Fibroblast of skin of scalp (primary cell): Measurements from ENCODE around the gene EPHA6.

ENCODE experiments used
- DNase-seq: peaks from one replicate; pipeline ENCODE4 v3.0.0-alpha.2; 2013

The EPHA6 gene

DNA sequence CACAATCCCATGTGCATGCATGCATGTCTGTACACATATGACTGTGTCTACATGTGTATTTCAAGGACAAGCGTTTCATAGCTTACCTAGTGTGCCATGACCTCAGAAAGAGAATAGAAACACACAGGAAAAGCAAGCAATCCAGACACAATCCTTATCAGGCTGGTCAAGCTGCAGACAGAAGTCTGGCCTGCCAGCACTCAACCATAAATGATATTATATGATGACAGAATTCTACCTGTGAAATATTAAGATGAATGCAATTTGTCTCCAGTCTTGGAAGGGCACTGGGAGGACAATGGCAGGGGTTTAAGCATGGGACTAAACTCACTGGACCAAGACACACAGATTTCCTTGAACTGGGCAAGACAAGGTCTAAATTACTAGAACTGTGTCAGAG is 899.2 kb downstream of the EPHA6 start:
- DNase-seq, result no peak

- peak; percentile 68 for DNase-seq
Measured at GRCh38 chr3:97719156-97719821, 904.9 kb downstream of the EPHA6 start.

DNA sequence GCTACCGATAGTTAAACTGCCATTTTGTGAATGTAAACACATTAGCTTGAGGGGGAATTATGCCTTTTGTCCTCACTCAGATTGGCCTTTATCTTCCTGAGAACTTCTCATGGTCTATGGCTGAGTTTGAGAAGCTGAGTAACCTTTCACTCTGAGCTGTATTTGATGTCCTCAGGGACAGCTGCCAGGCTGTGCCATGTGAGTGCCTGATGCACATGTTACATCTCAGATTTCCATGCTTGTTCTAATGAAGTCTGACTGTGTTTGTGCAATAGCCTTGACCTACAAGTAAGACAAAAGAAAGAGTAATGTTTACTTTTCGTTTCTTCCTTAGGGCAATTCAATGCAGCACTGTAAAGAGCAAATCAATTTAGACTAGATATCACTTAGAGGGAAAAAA is 906.0 kb downstream of the EPHA6 start:
- DNase-seq, result no peak

GRCh38 chr3:97721446-97721845 is 907.1 kb downstream of the EPHA6 start:
- no peak for DNase-seq

GRCh38 chr3:97736928-97737327 is 922.5 kb downstream of the EPHA6 start:
- no peak for DNase-seq

- no peak for DNase-seq
Measured at GRCh38 chr3:97738761-97739160, 924.4 kb downstream of the EPHA6 start.

DNA sequence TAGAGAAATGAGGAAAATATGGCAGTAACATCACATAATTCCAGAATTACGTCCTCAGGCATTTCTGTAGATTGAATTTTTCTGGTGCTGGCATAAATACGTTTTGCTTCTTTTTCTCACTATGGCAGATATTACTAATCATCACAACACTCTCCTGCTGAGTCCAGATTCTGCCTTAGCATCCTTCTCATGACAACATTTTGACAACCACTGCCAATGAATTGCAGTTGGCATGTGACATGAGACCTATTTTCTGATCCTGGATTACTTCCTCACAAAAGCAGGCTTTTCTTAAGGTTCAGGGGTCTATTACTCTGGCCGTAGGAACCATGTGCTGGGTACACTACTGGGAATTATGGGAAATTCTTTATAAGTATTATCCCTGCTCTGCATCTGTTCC is 927.6 kb downstream of the EPHA6 start:
- DNase-seq, result no peak

- DNase-seq, result no peak
Measured at GRCh38 chr3:97744289-97744688, 929.9 kb downstream of the EPHA6 start.

DNA sequence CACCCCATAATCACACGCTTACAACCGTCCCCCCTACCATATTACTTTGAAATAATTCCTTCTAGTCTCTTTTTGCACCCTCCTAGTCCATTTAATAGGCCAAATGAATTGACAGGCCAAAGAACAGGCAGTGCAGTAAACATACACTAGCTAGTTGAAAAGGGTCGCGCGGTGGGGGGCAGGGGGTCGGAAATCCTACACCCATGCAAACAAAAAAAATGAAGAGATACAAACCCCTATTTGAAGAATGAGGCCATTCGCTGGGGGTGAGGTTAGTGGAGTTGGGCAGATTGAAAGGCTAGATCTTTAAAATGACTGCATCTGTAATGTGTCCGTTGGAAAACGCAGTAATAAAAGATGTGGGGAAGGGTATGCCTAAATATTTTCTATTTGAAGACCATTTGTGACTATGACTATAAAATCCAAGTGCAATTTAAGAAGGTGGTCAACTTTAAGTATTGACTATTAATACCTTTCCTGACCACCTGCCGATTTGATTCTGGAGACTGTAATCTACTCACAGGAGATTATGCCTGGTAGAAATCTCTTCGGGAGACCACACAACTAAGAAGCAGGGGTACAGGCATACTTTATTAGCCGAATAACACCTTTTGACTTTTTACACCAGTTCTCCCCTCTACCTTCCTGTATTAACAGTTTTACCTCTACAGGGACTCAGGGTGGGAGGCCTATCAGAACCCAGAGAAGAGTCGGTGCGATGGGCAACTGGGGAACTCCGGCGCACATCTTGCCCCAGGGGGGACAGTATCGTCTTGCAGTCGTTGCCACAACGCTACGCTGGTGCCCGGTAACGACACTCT is 949.4 kb downstream of the EPHA6 start:
- no peak for DNase-seq

DNA sequence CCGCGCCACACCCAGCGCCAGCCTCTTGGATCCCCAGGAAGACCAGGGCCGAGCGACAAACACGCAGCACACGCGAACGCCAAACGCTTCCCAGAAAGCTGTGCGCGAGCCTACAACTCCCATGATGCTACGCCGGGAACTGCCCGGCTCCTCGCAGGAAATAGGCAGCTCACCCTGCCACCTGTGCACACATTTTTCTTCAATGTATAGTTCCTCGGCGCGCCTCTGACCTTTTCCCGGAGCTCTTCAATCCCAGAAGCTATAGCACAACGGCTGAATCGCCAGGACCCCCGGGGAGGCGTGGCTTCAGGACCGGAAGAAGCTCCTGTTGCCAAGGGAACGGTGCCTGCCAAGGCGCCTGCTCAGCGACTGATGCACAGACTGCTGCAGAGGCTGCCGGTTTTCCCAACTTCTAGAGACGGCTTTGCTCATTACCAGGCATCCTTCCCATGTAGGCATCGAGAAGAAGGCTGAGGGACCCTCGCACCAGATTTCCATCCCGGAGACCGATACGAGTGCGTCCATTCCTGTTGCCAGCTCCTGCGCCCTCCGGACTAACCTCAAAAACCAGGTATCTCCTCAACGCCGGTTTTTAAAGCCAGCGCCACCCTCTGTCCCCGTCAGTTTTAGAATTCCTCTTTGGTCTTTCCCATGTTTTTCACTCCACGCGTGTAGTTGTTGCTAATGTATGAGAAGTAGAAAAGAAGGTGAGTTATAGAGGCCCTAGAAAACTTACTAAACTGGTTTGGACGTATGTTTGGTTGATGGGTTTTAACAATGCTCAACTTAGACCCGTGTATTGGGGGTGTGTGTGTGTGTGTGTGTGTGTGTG is 950.2 kb downstream of the EPHA6 start, which contains the start of gene ARL6:
Gene ARL6, plus strand, starts transcription at position 352 of the 832 bp plus-strand sequence. CDS start 3,350 bp downstream, outside the sequence.
- peak; percentile 85 for DNase-seq

GRCh38 chr3:97765336-97765735 is 950.9 kb downstream of the EPHA6 start:
- DNase-seq, result no peak

GRCh38 chr3:97772926-97773325 is 958.5 kb downstream of the EPHA6 start:
- DNase-seq, result no peak

- no peak for DNase-seq
Measured at GRCh38 chr3:97778152-97778551, 963.8 kb downstream of the EPHA6 start.

DNA sequence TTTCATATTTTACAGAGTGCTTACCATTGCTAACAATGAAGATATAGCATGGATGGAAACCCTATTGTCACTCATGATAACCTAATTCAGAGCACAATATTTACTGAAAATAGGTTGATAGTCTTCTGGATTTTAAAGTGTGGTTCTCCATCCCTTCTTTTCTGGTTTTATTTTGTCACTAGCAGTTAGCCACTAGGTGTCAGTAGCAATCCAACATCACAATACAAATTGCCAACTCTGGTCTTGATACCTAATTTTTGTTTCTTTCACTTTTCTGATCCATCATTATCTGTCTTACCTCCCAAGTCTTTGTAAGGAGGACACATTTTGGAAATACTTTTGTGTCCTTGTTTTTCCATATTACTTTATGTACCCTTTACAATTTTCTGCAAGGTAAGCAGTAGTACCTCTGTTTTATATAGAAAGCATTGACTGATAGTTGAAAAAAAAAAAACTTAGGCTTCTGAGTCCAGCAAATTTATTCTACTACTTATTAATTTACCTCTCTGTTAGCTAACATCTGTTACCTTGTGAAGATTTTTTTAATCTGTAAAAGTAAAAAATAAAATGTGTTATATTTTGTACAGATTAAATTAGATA is 979.1 kb downstream of the EPHA6 start:
- peak; percentile 56 for DNase-seq

DNA sequence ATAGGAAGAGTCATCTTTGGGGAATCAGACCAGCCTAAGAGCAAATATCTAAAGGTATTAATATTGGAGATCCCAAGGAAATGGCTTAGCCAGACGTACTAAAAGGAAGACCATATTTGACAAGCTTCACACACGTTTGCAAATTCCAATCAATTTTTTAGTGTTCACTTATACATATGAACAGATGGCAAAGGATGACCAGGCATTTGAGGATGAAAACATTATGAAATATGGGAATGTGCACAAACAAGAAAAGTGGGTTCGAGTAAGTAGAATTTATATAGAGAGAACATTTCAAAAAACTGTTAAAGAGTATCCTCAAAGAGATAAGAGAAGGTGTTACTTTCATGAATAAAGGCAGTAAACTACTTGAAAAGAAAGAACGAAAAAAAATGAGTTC is 981.6 kb downstream of the EPHA6 start:
- no peak for DNase-seq
